Measurements from ENCODE around the gene TTLL8.

DNA sequence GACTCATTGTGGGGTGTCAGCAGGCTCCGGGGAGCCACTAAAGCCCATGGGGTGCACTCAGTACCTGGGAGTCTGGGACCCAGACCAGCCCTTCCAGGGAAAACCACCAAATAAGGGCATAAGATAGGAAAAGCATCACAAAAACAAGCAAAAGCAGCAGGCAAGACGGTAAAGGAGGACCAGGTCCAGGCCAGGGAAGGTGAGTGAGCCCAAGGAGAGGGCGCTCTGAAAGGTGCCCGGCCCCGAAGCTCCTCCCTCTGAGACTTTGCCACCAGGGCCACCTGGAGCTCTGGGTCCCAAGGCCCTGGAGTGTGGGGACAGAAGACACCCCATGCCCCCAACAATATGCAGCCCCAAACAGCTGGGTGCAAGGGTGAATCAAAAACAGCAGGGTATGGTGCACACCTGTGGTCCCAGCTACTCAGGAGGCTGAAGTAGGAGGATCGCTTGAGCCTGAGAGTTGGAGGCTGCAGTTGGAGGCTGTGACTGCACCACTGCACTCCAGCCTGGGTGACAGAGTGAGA lies 40.3 kb downstream of the TTLL8 start:
- TF ChIP-seq, protein P1, sequence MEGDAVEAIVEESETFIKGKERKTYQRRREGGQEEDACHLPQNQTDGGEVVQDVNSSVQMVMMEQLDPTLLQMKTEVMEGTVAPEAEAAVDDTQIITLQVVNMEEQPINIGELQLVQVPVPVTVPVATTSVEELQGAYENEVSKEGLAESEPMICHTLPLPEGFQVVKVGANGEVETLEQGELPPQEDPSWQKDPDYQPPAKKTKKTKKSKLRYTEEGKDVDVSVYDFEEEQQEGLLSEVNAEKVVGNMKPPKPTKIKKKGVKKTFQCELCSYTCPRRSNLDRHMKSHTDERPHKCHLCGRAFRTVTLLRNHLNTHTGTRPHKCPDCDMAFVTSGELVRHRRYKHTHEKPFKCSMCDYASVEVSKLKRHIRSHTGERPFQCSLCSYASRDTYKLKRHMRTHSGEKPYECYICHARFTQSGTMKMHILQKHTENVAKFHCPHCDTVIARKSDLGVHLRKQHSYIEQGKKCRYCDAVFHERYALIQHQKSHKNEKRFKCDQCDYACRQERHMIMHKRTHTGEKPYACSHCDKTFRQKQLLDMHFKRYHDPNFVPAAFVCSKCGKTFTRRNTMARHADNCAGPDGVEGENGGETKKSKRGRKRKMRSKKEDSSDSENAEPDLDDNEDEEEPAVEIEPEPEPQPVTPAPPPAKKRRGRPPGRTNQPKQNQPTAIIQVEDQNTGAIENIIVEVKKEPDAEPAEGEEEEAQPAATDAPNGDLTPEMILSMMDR (IDR thresholded peaks at IDR 0.05) = no peak
- TF ChIP-seq POLR2A (IDR thresholded peaks at IDR 0.05) = no peak
